A549 (cell line): ENCODE results near the gene TCAP.

Experiments used
- CTCF ChIP-seq: fragments of >200 bp; sonication (Bioruptor Twin); formaldehyde crosslinking; IDR thresholded peaks from 3 replicates; pipeline ENCODE4 v1.5.1; 2016
- JUN ChIP-seq, 2 experiments: fragments of >200 bp; sonication (Bioruptor Twin); formaldehyde crosslinking; IDR thresholded peaks; 2 replicates in 1 of 2; 3 replicates in 1 of 2; pipeline ENCODE4 v1.6.1; 2016 to 2017
- MAFK ChIP-seq: fragments of 450-650 bp; IDR thresholded peaks from 2 replicates; pipeline ENCODE4 v1.6.1; 2014; ENCODE audit not compliant: partially characterized antibody
- POLR2A ChIP-seq: IDR thresholded peaks from 2 replicates; pipeline ENCODE4 v1.6.1; 2012; ENCODE audit warnings: mild to moderate bottlenecking, low read length
- RAD21 ChIP-seq, 2 experiments: fragments of >200 bp in 1 of 2; sonication (Bioruptor Twin) in 1 of 2; formaldehyde crosslinking in 1 of 2; IDR thresholded peaks in 1 of 2; conservative IDR thresholded peaks in 1 of 2; 2 replicates in 1 of 2; 3 replicates in 1 of 2; pipeline ENCODE4 v1.6.1; 2012 to 2018; ENCODE audit warnings: inconsistent platforms in 1 of 2
- TP53 ChIP-seq: fragments of 250-450 bp; sonication (Bioruptor Pico); IDR thresholded peaks from 2 replicates; pipeline ENCODE4 v1.5.0; 2021; ENCODE audit warnings: mild to moderate bottlenecking, moderate library complexity

- peak in 1 of 2 experiments; percentile 75; a peak in 2 of 5 replicates for TF ChIP-seq JUN (IDR thresholded peaks at IDR 0.05)
- TF ChIP-seq POLR2A = no peak
- no peak for TF ChIP-seq CTCF
- no peak for TF ChIP-seq RAD21 (conservative IDR thresholded peaks at IDR 0.05 in 1 of 2, IDR thresholded peaks at IDR 0.05 in 1 of 2)
- TF ChIP-seq TP53 = no peak
- TF ChIP-seq MAFK = no peak
These were observed 35.2 kb downstream of the TCAP start for GRCh38 chr17:39700148-39700987.
